ENCODE results near the gene USP37.

Gene USP37

GRCh38 chr2:218428846-218429558, 139.1 kb downstream of the USP37 start:
- no peak for DNase-seq

GRCh38 chr2:218427741-218428140, 140.4 kb downstream of the USP37 start:
- DNase-seq: no peak

GRCh38 chr2:218425531-218425930, 142.6 kb downstream of the USP37 start:
- DNase-seq: no peak

- no peak for DNase-seq
These were observed 144.6 kb downstream of the USP37 start for GRCh38 chr2:218423584-218423983.

GRCh38 chr2:218422403-218423086, 145.6 kb downstream of the USP37 start:
- DNase-seq: no peak

- no peak for DNase-seq
These were observed 147.1 kb downstream of the USP37 start for GRCh38 chr2:218421027-218421426.

GRCh38 chr2:218419630-218420216, 148.4 kb downstream of the USP37 start:
- DNase-seq: no peak

- DNase-seq: no peak
These were observed 149.3 kb downstream of the USP37 start, which contains the start of gene VIL1 for GRCh38 chr2:218418717-218419458. Gene VIL1, plus strand, starts transcription at chr2:218419123. Its CDS starts 4,656 bp downstream, at chr2:218423779.

- no peak for DNase-seq
These were observed 149.8 kb downstream of the USP37 start for GRCh38 chr2:218418321-218418716.

- DNase-seq: no peak
These were observed 160.4 kb downstream of the USP37 start for GRCh38 chr2:218407717-218408116.

GRCh38 chr2:218406949-218407618, 161.1 kb downstream of the USP37 start:
- DNase-seq: peak; percentile 82

GRCh38 chr2:218406209-218406948, 161.8 kb downstream of the USP37 start:
- DNase-seq: peak; percentile 98

GRCh38 chr2:218405746-218406208, 162.4 kb downstream of the USP37 start:
- DNase-seq: peak; percentile 29

- DNase-seq: no peak
These were observed 162.9 kb downstream of the USP37 start for GRCh38 chr2:218405086-218405745.

GRCh38 chr2:218404351-218405085, 163.6 kb downstream of the USP37 start:
- no peak for DNase-seq

- DNase-seq: no peak
These were observed 164.3 kb downstream of the USP37 start for GRCh38 chr2:218403810-218404209.

GRCh38 chr2:218402911-218403411, 165.2 kb downstream of the USP37 start:
- DNase-seq: no peak

GRCh38 chr2:218402491-218402901, 165.7 kb downstream of the USP37 start:
- no peak for DNase-seq

GRCh38 chr2:218401890-218402289, 166.3 kb downstream of the USP37 start:
- no peak for DNase-seq

Data from stimulated activated CD4-positive, alpha-beta T cell treated with anti-CD3 and anti-CD28 coated beads, Interleukin-15, amount 100 ng/mL, for 24 hours (primary cell).